GM10847 (cell line): Measurements from ENCODE around the gene PGC.

Experiments
- POLR2A ChIP-seq: IDR thresholded peaks from 2 replicates; pipeline ENCODE4 v1.6.1; 2011; ENCODE audit not compliant: insufficient read length; ENCODE audit errors: extremely low read depth

The PGC gene

GRCh38 chr6:41730531-41731436 is 16.4 kb downstream of the PGC start:
- peak; percentile 10 for TF ChIP-seq POLR2A

GRCh38 chr6:41729624-41730023 is 17.6 kb downstream of the PGC start:
- TF ChIP-seq POLR2A = no peak

- no peak for TF ChIP-seq POLR2A
These were observed 18.2 kb downstream of the PGC start for GRCh38 chr6:41728954-41729353.

- TF ChIP-seq POLR2A = no peak
These were observed 18.9 kb downstream of the PGC start for GRCh38 chr6:41728073-41728936.

- TF ChIP-seq POLR2A = no peak
These were observed 19.5 kb downstream of the PGC start for GRCh38 chr6:41727705-41728072.

- TF ChIP-seq POLR2A = no peak
These were observed 20.3 kb downstream of the PGC start for GRCh38 chr6:41726876-41727275.

- TF ChIP-seq POLR2A = no peak
These were observed 22.4 kb downstream of the PGC start for GRCh38 chr6:41724586-41725501.

- no peak for TF ChIP-seq POLR2A
These were observed 23.0 kb downstream of the PGC start for GRCh38 chr6:41724228-41724580.

GRCh38 chr6:41723530-41724227 is 23.5 kb downstream of the PGC start:
- peak; percentile 41 for TF ChIP-seq POLR2A

GRCh38 chr6:41722969-41723529 is 24.1 kb downstream of the PGC start:
- TF ChIP-seq POLR2A = no peak

GRCh38 chr6:41721414-41721813 is 25.8 kb downstream of the PGC start:
- TF ChIP-seq POLR2A = no peak

GRCh38 chr6:41720783-41721182 is 26.4 kb downstream of the PGC start:
- TF ChIP-seq POLR2A = no peak

GRCh38 chr6:41720262-41720620 is 27.0 kb downstream of the PGC start:
- TF ChIP-seq POLR2A = no peak
